ENCODE results near the gene FAM13A.

DNA sequence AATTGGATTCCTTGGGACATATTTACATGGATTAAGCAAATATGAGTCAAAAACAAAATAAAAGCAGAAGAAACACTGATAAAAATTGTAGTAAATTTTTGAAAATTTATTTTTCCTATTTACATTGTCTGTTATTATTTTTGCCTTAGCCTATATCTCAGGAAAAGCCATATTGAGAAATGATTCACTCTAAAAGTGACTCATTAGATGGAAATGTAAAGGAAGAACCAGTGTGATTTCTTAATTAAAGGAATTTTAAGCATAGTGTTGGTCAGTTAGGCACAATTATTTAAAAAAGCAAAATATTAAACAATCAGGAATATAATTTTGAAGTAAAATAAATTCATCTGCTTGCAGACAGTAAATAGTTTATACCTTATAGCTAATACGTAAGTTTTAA is 191.9 kb downstream of the FAM13A start:
- TF ChIP-seq, protein P1, sequence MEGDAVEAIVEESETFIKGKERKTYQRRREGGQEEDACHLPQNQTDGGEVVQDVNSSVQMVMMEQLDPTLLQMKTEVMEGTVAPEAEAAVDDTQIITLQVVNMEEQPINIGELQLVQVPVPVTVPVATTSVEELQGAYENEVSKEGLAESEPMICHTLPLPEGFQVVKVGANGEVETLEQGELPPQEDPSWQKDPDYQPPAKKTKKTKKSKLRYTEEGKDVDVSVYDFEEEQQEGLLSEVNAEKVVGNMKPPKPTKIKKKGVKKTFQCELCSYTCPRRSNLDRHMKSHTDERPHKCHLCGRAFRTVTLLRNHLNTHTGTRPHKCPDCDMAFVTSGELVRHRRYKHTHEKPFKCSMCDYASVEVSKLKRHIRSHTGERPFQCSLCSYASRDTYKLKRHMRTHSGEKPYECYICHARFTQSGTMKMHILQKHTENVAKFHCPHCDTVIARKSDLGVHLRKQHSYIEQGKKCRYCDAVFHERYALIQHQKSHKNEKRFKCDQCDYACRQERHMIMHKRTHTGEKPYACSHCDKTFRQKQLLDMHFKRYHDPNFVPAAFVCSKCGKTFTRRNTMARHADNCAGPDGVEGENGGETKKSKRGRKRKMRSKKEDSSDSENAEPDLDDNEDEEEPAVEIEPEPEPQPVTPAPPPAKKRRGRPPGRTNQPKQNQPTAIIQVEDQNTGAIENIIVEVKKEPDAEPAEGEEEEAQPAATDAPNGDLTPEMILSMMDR (IDR thresholded peaks at IDR 0.05): no peak
- TF ChIP-seq ZFX (IDR thresholded peaks at IDR 0.05; ENCODE audit: borderline replicate concordance): no peak
